Suprapubic skin (tissue), 4 donors: ENCODE results near the gene IKZF2.

Source experiments
- CTCF ChIP-seq, 2 donors: fragments of 200-600 bp in 1 of 2; fragments of 450-650 bp in 1 of 2; sonication (generic) in 1 of 2; IDR thresholded peaks; one replicate each; pipeline ENCODE4 v1.5.1; 2016 to 2019; ENCODE audit warnings: antibody characterized with exemption in 2 of 2, mild to moderate bottlenecking in 1 of 2, moderate library complexity in 1 of 2
- EP300 ChIP-seq: sonication (generic); formaldehyde crosslinking; IDR thresholded peaks from one replicate; pipeline ENCODE4 v1.6.1; 2017; ENCODE audit warnings: antibody characterized with exemption
- POLR2A ChIP-seq, 2 donors: fragments of 450-650 bp; IDR thresholded peaks; one replicate each; pipeline ENCODE4 v1.6.1; 2017; ENCODE audit warnings: antibody characterized with exemption in 2 of 2, mild to moderate bottlenecking in 2 of 2, moderate library complexity in 2 of 2
- POLR2AphosphoS5 ChIP-seq, 3 donors: sonication (generic); formaldehyde crosslinking; IDR thresholded peaks; one replicate each; pipeline ENCODE4 v1.6.1; 2017; ENCODE audit warnings: antibody characterized with exemption in 3 of 3

GRCh38 chr2:213018340-213018901 lies 133.0 kb downstream of the IKZF2 start:
- TF ChIP-seq POLR2A (IDR thresholded peaks at IDR 0.05) (no peak), EP300 (no peak), CTCF (IDR thresholded peaks at IDR 0.05) (no peak), POLR2AphosphoS5 (IDR thresholded peaks at IDR 0.05) (no peak)
